Right hindlimb (tissue), 1 donor: ENCODE results near the gene NXN.
A peak's percentile ranks its signal among the peaks of the same experiment; 100 is the strongest.
"Not testable (repeated sequence)": the region's sequence is repeated elsewhere in the genome, so short reads cannot be mapped to it uniquely, and the experiment has no call there.

ENCODE experiments used
- DNase-seq: peaks from one replicate; pipeline ENCODE4 v3.0.0-alpha.2; 2018

The NXN gene

DNA sequence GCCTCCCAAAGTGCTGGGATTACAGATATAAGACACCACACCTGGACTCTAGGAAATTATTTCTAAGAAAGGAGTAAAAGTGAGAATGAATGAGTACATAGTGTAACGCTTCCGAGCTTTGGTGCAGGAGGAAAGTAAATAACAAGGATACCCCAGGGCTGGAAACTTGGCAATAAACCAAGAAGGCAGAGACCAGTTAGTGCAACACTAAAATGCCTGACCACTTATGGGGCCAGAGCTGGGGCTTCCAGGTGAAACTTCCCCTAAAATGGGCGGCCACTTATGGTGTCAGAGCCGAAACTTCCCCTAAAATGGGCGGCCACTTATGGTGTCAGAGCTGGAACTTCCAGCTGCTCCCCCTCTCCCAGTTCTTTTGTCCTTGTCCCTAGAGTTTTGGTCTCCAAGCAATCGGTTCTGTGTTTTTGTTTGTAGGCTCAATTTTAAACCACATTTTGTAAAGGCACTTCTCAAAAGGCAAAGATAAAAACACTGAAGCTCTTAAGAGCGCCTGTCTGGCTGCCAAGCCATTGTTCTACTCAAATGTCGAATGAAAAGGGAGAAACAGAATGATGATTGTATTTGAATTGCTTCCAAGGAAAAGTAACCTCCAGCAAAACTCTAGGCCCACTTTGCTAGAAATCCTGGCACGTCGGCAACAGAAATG lies 63.9 kb downstream of the NXN start:
- peak; percentile 88 for DNase-seq

DNA sequence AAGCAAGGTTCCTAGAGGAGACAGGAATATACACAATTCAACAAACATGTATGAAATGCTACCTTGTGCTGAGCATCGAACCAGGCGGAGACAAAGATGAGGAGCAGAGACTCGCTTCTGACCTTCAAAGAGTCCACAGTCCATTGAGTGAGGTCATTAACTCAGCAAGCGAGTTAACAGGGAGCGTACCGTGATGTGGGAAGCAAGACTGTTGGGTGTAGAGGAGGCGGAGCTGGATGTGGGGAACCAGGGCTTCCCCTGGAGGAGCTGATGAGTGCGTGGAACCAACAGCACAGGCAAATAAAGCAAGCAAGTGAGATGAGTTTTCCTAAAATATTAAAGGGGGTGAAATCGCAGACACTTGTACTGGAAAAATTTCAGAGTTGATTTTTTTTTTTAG lies 65.0 kb downstream of the NXN start:
- DNase-seq, result no peak

DNA sequence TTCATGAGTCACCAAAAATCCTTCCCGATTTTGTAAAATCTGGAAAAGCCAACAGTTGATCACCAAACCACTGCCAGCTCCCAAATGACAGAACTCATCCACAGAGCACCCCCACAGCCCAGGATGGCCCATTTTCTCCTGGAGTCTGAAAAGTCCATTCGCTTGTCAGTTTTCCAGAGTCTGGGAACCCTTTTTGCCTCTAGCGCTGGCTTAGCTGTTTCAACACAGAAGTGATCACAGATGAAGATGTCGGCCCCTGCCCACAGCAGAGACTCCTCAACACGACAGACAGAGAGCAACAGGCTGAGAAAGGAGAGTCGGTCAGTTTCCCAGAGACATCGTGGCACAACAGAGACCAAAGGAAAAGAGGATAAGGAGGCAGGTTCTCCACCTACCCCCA lies 66.4 kb downstream of the NXN start:
- no peak for DNase-seq

DNA sequence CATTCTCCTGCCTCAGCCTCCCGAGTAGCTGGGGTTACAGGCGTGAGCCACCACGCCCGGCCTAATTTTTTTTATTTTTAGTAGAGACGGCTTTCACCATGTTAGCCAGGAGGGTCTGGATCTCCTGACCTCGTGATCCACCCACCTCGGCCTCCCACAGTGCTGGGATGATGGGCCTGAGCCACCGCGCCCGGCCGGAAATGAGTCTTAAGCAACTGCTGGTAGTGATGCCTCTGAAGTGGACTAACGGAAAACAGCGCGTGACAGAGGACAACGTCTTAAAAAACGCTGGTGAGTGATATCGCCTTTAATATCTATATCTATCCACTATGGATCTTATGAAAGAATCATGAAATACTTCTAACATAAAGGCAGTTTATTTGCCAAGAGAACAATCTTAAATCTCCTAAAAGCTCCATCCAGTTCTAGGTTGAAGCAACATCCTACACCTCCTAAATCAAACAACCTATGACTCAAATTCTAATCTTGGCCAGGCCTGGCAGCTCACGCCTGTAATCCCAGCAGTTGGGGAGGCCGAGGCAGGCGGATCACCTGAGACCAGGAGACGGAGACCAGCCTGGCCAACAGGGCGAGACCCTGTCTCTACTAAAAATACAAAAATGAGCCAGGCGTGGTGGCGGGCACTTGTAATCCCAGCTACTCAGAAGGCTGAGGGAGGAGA lies 69.8 kb downstream of the NXN start:
- no peak for DNase-seq

DNA sequence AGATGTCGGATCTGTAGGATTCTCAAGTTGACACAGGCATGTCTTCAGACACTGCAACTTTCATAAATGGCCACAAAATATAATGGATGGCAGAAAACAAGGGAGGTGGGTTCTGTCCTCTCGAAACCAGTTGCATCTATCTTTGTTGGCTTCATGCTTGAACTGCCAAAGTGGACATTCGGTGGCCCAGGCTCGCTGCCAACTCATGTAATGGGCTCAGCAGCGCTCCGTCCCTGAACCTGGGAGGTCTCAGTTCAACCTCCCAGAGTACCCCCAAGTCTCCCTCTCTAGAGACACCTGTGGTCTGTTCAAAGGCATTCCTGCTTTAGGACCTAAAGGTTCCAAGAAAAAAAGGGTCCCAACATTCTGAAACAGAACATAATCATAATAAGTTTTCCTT lies 71.9 kb downstream of the NXN start:
- DNase-seq, result no peak

DNA sequence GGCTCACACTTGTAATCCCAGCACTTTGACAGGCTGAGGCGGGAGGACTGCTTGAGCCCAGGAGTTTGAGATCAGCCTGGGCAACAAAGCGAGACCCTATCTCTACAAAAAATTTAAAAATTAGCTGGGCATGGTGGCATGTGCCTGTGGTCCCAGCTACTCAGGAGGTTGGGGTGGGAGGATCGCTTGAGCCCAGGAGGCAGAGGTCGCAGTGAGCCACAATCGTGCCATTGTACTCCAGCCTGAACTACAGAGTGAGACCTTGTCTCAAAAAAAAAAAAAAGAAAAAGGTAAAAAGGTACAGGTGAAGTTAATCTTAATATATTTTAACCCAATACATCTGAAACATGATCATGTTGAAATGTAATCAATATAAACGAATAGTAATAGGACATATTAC lies 73.9 kb downstream of the NXN start:
- not testable (repeated sequence) for DNase-seq

DNA sequence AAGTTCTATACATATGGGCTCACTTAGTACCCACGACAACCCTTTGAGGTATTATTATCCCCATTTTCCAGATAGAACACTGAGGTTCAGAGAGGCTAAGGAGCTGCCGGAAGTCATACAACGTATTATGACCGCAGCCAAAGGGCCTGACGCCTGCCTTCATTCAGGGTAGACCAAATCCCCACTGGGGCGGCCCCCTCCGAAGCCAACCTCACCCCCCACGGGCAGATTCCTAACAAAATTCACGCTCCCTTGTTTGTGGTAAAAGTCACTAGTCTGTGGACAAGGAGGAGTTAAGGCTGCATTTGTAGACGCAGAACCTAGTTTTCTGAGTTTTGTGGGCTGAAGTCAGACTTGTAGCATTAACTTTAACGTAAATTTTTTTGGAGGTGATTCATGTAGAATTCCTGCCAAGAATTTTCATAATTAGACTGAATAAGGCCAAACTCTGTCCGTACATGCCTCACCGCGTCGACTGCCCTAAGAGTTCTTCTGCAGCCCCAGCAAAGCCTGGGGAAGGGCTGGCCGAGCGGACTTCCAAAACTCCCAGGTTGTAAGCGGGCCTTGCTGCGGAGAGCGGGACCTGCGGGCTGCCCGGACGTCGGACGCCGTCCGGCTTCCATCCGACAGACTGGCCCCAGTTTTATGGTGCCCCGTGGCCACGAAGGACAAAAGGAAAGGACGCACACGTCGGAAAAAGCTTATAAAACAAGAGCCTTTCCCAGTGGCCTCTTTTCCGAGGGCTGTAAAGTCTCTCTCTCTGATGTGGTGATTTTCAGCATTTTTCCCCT lies 75.7 kb downstream of the NXN start:
- peak; percentile 65 for DNase-seq

DNA sequence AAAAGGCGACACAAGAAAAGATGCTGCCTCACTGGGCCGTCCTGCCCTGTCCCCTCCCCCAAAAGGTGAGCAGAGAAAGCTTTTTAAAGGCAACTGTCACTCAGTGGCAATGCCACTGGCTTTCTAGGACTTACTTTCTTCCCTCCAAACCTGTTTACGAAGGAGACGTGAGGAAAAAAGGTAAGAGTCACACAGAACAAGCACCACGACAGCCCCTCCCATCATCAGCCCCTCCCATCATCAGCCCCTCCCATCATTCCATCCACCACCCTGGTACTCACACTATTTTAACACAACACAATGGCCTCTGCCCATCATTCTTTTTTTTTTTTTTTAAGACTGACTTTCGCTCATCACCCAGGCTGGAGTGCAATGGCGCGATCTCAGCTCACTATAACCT lies 77.1 kb downstream of the NXN start:
- DNase-seq, result no peak

DNA sequence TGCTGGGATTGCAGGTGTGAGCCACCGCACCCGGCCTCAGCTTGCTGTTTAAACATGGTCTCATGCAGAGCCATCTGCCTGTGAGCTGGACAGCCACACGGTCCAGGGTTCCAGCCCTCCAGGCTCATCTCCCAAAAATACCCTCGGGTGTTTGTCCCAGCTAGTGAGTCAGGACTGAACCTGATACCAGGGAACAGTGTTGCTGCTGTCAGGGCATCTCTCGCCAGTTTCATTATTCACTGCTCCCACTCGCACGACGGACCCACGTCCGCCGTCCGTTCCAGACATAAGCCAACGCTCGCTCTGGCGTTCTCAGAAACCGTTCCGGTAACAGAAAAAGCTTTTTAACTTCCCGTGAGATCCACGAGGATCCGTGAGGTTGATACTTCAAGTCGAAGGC lies 77.6 kb downstream of the NXN start:
- DNase-seq, result no peak

DNA sequence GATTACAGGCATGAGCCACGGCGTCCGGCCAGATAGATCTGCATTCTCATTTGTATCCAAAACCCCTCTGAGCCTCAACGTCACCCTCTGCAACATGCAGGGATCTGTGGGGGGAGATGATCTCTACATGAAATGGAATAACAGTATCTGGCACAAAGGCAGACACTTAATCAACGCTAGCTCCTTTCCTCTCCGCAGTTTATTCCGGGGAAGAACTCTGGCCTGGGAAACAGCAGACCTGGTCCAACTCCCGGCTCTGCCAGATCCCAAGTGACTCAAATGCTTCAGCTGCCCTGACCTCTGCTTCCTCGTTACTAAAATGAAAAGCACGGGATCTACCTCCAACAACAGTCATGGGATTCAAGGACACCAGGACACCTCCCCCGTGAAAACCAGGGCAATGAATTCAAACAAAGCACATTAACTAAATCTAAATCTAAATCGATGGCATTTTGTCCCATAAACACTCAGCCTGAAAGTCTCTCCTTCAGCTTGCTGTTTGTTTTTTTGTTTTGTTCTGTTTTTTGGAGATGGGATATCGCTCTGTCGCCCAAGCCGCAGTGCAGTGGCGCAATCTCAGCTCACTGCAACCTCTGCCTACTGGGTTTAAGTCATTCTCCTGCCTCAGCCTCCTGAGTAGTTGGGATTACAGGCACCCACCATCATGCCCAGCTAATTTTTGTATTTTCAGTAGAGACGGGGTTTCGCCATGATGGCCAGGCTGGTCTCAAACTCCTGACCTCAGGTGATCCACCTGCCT lies 78.2 kb downstream of the NXN start:
- peak; percentile 73 for DNase-seq

DNA sequence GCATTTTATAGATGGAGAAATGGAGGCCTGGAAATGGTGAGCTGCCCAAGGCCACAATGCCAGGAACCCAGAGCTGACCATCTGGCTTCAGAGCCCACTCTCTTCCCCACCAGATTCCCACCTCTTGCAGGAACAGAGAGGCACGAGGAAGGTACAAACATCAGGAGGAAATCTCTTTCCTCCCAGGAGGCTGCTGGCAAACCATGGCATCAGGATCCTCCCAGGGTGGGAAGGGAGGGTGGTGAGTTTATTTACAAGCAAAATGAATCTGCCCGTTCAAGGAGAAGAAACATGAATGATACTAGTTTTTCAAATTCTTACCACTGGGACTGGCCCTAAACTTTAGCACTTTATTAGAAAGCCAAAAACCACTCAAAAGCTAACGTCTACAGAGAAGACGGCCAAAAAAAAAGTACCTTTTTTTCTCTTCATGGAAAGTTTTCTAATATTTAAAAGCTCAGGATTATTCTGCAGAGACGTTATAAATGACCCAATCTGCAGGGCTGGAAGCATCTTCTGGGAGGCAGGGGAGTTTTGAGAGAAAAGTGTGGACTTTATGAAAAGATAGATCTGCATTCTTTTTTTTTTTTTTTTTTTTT lies 79.1 kb downstream of the NXN start:
- no peak for DNase-seq

DNA sequence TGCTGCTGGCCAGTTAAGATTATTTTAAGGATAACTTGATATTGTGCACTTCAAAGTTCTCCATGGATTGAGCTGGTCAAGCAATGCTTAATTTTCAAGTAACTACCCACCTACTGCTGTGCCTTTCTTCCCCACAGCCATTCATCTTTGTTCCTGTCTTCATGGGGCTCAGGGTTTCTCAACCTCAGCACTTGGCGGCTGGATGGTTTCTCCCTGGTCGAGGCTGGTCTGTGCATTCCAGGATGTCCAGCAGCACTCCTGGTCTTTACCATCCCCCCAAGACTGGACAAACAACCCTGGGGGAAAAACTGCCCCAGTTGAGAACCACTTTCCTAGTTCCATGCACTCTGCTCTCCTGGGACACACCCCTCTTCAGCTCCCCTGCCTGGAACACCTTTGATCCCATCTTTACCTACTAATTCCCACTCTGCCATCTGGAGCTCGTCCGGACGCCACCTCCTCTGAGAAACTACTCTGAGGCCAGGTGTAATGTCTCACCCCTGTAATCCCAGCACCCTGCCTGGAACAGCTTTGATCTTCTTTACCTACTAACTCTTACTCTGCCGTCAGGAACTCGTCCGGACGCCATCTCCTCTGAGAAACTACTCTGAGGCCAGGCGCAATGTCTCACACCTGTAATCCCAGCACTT lies 81.5 kb downstream of the NXN start:
- DNase-seq, result no peak

DNA sequence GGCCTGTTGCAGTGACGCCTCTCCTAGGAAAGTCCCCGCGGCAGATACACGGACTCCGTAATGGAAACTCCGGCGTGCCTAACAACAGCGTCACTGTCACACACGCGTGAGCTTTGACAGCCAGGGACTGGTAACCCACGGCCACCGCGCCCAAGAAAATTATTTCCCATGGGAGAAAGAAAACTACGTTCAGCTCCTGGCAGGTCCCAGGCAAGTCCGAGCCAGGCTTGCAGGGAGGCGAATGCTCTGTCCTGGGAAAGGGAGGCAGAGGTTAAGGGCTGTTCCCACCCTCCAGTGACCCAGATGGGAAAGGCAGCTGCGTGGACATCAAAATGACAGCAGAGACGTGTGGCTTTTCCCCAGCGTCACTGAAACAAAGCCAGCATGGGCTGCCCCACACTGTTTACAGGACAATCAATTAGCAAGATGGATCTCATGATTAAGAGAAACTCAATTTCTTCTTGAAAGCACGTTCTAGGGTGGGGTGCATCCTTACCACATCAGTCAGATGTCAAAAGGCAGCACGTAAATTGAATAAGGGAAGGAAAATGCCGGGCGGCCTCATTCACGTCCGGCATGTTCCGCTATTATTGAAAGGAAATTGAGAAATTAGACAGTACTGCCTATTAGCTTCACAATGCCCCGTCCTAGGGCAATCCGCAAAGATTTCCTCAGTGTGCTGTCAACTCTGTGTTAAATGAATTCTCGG lies 82.5 kb downstream of the NXN start:
- no peak for DNase-seq

DNA sequence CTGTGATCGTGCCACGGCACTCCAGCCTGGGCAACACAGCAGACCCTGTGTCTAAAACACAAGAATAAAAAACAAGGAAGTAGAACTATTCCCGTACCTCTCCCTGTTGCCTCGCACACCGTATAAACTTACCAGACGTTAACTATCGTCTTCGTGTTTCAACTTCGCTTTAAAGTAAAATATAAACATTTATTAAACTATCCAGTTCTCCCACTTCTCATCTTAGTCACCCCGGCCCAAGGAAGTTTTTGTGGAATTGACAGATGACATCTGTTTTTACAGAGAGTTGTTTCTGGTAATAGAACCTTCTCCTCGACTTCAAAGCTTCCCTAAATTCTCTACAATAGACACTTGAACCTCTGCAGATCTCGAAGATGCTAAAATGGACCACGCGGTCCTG lies 83.1 kb downstream of the NXN start:
- DNase-seq, result no peak

DNA sequence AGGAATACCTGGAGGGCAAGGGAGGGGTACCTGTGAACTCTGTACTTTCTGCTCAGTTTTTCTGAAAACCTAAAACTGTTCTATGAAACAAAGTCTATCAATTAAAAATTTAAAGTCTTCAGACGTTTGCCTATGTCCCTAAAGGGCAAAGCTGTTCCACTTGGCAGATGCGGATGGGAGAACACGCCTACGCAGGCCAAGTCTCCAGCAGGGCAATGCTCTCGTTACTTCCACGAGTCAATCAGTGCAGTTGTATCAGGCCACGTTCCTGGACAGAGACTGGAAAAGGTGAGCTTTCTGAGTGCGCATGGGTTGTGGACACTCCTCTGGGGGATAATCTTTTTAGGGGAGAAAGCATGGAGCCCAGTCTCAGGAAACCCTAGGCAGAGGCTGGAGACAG lies 86.6 kb downstream of the NXN start:
- DNase-seq, result no peak

DNA sequence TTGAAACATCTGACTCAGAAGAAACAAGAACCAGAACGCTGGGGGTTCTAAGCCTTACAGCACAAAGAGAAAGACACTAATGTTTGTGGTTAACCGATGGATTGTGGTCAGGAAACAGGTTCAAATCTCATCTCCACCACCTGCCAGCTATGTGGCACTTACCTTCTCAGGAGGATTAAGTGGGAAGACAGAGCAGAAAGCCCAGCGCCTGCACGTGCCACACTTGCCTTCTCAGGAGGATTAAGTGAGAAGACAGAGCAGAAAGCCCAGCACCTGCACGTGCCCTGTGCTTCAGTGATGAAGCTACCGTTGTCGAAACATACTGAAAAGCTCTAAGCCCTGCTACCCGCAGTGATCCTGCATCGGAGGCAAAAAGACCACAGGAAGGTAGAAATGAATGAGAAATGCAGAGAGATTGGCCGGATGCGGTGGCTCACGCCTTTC lies 90.6 kb downstream of the NXN start:
- no peak for DNase-seq

DNA sequence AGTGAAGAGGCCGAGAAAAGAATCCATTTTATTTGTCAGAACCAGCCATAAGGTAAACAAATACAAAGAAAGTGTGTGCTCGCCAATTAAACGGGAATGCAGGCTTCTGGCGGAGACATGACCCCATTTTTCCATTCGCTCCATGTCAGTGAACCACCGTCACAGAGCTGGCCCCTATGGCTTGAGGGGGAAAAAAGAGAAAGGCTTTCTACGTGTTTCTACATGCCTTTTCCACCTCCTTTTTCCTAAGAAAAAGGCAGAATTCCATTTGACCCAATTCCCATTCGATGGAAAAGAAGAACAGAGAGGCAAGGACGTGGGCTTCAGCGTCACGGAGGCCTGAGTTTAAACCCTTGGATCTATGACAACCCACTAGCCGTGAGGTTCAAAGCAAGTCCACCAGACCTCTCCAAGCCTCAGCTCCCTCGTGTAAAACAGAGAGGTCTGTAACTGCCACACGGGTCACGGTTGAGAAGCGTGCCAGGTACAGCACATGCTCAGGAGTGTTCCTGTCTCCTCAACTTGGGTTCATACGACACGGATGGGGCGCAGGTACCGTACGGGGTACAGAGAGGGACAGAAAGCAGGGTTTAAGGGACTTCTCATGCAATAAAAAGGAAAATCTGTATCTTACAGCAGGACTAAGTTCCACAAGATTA lies 91.9 kb downstream of the NXN start:
- DNase-seq, result peak; percentile 56

DNA sequence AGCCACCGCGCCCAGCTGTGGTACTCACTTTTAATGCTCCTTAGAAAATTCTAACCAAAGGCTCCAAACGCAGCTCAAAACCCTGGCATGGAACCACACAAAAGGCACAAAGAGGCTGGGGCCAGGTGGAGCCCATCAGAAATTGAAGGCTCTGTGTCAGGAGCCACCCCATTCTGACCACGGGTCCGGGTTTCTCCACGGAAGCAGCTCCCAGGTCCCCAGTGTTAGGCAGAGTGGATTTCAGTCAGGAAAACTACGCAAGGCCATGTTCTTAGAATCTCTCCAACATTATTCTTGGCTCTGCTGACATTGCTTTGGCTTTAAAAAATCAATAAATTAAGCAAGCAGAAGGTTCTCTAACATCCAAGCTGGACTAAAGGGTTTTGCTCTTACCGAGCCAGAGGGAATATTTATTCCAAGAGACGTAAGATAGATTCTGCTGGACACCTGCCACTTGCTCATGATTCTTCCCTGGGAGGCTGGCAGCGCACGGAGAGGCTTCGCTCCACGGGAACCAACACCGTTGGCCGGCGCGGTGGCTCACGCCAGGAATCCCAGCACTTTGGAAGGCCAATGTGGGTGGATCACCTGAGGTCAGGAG lies 93.5 kb downstream of the NXN start:
- DNase-seq, result peak; percentile 82

DNA sequence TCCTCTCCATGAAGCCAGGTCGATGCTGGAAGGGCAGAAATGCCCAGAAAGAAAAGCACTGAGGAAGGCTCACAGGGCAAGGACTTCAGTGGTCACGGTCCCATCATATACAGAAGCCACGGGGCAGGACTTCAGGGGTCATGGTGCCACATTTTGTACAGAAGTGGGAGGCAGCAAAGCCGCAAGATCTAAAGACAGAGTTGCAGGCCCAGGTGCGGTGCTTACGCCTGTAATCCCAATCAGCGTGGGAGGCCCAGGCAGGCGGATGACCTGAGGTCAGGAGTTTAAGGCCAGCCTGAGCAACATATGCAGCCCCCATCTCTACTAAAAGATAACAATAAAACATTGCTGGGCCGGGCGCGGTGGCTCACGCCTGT lies 96.0 kb downstream of the NXN start:
- peak; percentile 44 for DNase-seq

DNA sequence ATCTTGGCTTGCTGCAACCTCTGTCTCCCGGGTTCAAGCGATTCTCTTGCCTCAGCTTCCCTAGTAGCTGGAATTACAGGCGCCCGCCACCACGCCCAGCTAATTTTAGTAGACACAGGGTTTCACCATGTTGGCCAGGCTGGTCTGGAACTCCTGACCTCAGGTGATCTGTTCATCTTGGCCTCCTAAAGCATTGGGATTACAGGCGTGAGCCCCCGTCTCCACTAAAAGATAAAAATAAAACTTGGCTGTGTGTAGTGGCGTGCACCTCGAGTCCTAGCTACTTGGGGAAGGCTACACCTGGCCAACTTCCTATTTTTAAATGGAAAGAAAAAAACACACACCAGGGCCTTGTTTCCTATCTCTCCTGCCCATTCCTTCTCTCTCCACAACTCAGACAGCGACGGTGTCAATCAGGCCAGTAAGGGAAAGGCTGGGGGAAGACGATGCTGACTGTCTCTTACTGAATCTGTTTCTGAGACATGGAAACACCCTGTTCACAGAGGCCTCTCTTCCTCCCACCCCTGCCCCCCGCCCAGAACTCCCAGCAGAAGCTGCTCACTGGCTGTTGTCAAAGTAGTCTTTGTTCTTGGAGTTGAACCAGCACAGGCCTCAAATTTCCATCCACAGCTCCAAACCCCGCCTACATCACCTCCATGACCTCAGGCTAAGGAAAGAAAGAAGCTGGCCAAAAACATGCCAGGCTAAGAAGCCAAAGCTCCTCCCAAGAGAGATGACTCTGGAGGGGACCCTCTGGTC lies 96.6 kb downstream of the NXN start:
- DNase-seq, result peak; percentile 83
